Panc1 (cell line): ENCODE results near the gene GUK1.

Experiments used
- POLR2AphosphoS5 ChIP-seq: IDR thresholded peaks from 2 replicates; pipeline ENCODE4 v1.6.1; 2012; ENCODE audit warnings: mild to moderate bottlenecking, low read depth, low read length, moderate library complexity
- SIN3A ChIP-seq: IDR thresholded peaks from 2 replicates; pipeline ENCODE4 v1.6.1; 2012; ENCODE audit warnings: low read depth, mild to moderate bottlenecking, low read length, moderate library complexity, borderline replicate concordance; ENCODE audit not compliant: insufficient read depth
- TCF7L2 ChIP-seq: IDR thresholded peaks from 2 replicates; pipeline ENCODE4 v1.6.1; 2011; ENCODE audit warnings: mild to moderate bottlenecking, low read depth, low read length, inconsistent platforms
- TF ChIP-seq, protein P1 (sequence below): fragments of 450-650 bp; IDR thresholded peaks from 2 replicates; pipeline ENCODE4 v1.5.1; 2017; ENCODE audit warnings: mild to moderate bottlenecking
- TF ChIP-seq, protein P2 (sequence below), 2 experiments: IDR thresholded peaks; 2 replicates each; pipeline ENCODE4 v1.6.1; 2011 to 2012; ENCODE audit warnings: low read depth in 2 of 2, control low read depth in 1 of 2, low read length in 1 of 2, mild to moderate bottlenecking in 1 of 2, moderate library complexity in 1 of 2; ENCODE audit not compliant: insufficient read depth in 1 of 2

DNA sequence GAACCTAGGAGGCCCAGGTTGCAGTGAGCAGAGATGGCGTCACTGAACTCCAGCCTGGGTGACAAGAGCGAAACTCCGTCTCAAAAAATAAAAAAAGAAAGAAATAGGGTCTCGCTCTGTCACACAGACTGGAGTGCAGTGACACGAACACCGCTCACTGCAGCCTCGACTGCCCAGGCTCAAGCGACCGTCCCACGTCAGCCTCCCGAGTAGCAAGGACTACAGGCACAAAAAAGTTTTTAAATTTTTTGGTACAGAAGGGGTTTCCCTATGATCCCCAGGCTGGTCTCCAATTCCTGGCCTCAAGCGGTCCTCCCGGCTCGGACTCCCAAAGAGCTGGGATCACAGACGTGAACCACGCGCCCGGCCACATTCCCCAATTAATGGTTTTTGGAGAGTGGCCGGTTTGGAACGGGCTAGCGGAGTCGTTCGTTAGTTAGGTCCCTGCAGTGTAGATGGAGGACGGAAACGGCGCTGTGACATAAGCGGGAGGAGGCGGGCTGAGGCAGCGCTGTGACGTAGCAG lies 611 bp upstream of the GUK1 start:
- TF ChIP-seq, protein P1, sequence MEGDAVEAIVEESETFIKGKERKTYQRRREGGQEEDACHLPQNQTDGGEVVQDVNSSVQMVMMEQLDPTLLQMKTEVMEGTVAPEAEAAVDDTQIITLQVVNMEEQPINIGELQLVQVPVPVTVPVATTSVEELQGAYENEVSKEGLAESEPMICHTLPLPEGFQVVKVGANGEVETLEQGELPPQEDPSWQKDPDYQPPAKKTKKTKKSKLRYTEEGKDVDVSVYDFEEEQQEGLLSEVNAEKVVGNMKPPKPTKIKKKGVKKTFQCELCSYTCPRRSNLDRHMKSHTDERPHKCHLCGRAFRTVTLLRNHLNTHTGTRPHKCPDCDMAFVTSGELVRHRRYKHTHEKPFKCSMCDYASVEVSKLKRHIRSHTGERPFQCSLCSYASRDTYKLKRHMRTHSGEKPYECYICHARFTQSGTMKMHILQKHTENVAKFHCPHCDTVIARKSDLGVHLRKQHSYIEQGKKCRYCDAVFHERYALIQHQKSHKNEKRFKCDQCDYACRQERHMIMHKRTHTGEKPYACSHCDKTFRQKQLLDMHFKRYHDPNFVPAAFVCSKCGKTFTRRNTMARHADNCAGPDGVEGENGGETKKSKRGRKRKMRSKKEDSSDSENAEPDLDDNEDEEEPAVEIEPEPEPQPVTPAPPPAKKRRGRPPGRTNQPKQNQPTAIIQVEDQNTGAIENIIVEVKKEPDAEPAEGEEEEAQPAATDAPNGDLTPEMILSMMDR: no peak
- TF ChIP-seq, protein P2, sequence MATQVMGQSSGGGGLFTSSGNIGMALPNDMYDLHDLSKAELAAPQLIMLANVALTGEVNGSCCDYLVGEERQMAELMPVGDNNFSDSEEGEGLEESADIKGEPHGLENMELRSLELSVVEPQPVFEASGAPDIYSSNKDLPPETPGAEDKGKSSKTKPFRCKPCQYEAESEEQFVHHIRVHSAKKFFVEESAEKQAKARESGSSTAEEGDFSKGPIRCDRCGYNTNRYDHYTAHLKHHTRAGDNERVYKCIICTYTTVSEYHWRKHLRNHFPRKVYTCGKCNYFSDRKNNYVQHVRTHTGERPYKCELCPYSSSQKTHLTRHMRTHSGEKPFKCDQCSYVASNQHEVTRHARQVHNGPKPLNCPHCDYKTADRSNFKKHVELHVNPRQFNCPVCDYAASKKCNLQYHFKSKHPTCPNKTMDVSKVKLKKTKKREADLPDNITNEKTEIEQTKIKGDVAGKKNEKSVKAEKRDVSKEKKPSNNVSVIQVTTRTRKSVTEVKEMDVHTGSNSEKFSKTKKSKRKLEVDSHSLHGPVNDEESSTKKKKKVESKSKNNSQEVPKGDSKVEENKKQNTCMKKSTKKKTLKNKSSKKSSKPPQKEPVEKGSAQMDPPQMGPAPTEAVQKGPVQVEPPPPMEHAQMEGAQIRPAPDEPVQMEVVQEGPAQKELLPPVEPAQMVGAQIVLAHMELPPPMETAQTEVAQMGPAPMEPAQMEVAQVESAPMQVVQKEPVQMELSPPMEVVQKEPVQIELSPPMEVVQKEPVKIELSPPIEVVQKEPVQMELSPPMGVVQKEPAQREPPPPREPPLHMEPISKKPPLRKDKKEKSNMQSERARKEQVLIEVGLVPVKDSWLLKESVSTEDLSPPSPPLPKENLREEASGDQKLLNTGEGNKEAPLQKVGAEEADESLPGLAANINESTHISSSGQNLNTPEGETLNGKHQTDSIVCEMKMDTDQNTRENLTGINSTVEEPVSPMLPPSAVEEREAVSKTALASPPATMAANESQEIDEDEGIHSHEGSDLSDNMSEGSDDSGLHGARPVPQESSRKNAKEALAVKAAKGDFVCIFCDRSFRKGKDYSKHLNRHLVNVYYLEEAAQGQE (IDR thresholded peaks at IDR 0.05; ENCODE audit: insufficient read depth in 1 of 2, low read depth in 2 of 2, low read length in 1 of 2): no peak
- TF ChIP-seq SIN3A (no peak), POLR2AphosphoS5 (no peak; the same call in 1 of the 2 replicates), TCF7L2 (no peak)
